Measurements from ENCODE around the gene SLC4A3.

DNA sequence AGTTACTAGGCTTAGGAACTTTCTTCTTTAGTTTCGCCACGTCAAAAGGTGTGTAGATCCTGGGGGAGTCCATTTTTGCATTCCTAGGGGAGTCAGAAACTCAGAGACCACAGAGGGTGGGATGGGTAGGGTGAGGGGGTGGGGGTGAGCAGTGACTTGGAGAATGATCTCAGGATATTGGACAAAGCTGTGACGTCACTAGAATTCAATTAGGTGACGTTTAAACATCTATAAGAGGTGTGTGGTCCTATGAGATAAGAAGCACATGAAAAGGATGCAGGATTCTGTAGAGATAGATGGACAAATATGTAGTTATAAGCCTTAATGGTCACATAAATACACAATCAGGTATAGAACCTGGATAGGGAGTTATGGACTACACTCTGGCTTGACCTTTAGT lies 21.5 kb downstream of the SLC4A3 start:
- TF ChIP-seq NR1H2 (CRISPR knock-in tag; IDR thresholded peaks at IDR 0.05): no peak
- TF ChIP-seq, protein P1, sequence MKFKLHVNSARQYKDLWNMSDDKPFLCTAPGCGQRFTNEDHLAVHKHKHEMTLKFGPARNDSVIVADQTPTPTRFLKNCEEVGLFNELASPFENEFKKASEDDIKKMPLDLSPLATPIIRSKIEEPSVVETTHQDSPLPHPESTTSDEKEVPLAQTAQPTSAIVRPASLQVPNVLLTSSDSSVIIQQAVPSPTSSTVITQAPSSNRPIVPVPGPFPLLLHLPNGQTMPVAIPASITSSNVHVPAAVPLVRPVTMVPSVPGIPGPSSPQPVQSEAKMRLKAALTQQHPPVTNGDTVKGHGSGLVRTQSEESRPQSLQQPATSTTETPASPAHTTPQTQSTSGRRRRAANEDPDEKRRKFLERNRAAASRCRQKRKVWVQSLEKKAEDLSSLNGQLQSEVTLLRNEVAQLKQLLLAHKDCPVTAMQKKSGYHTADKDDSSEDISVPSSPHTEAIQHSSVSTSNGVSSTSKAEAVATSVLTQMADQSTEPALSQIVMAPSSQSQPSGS (CRISPR knock-in tag; IDR thresholded peaks at IDR 0.05; ENCODE audit: borderline replicate concordance, low read depth): no peak
- TF ChIP-seq NR3C1 (CRISPR knock-in tag; conservative IDR thresholded peaks at IDR 0.05; ENCODE audit: low read depth): no peak
- no peak for TF ChIP-seq NR2C2 (CRISPR knock-in tag; IDR thresholded peaks at IDR 0.05)
- TF ChIP-seq, protein P2, sequence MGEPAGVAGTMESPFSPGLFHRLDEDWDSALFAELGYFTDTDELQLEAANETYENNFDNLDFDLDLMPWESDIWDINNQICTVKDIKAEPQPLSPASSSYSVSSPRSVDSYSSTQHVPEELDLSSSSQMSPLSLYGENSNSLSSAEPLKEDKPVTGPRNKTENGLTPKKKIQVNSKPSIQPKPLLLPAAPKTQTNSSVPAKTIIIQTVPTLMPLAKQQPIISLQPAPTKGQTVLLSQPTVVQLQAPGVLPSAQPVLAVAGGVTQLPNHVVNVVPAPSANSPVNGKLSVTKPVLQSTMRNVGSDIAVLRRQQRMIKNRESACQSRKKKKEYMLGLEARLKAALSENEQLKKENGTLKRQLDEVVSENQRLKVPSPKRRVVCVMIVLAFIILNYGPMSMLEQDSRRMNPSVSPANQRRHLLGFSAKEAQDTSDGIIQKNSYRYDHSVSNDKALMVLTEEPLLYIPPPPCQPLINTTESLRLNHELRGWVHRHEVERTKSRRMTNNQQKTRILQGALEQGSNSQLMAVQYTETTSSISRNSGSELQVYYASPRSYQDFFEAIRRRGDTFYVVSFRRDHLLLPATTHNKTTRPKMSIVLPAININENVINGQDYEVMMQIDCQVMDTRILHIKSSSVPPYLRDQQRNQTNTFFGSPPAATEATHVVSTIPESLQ (CRISPR knock-in tag; IDR thresholded peaks at IDR 0.05): no peak
- TF ChIP-seq, protein P3, sequence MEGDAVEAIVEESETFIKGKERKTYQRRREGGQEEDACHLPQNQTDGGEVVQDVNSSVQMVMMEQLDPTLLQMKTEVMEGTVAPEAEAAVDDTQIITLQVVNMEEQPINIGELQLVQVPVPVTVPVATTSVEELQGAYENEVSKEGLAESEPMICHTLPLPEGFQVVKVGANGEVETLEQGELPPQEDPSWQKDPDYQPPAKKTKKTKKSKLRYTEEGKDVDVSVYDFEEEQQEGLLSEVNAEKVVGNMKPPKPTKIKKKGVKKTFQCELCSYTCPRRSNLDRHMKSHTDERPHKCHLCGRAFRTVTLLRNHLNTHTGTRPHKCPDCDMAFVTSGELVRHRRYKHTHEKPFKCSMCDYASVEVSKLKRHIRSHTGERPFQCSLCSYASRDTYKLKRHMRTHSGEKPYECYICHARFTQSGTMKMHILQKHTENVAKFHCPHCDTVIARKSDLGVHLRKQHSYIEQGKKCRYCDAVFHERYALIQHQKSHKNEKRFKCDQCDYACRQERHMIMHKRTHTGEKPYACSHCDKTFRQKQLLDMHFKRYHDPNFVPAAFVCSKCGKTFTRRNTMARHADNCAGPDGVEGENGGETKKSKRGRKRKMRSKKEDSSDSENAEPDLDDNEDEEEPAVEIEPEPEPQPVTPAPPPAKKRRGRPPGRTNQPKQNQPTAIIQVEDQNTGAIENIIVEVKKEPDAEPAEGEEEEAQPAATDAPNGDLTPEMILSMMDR (IDR thresholded peaks at IDR 0.05): no peak
- no peak for TF ChIP-seq SMAD3 (CRISPR knock-in tag; IDR thresholded peaks at IDR 0.05; ENCODE audit: borderline replicate concordance)
- TF ChIP-seq, protein P4, sequence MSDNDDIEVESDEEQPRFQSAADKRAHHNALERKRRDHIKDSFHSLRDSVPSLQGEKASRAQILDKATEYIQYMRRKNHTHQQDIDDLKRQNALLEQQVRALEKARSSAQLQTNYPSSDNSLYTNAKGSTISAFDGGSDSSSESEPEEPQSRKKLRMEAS (CRISPR knock-in tag; IDR thresholded peaks at IDR 0.05): no peak
- TF ChIP-seq, protein P5, sequence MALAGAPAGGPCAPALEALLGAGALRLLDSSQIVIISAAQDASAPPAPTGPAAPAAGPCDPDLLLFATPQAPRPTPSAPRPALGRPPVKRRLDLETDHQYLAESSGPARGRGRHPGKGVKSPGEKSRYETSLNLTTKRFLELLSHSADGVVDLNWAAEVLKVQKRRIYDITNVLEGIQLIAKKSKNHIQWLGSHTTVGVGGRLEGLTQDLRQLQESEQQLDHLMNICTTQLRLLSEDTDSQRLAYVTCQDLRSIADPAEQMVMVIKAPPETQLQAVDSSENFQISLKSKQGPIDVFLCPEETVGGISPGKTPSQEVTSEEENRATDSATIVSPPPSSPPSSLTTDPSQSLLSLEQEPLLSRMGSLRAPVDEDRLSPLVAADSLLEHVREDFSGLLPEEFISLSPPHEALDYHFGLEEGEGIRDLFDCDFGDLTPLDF (CRISPR knock-in tag; IDR thresholded peaks at IDR 0.05): no peak
- TF ChIP-seq RELA (CRISPR knock-in tag; IDR thresholded peaks at IDR 0.05; ENCODE audit: borderline replicate concordance): no peak
- TF ChIP-seq, protein P6, sequence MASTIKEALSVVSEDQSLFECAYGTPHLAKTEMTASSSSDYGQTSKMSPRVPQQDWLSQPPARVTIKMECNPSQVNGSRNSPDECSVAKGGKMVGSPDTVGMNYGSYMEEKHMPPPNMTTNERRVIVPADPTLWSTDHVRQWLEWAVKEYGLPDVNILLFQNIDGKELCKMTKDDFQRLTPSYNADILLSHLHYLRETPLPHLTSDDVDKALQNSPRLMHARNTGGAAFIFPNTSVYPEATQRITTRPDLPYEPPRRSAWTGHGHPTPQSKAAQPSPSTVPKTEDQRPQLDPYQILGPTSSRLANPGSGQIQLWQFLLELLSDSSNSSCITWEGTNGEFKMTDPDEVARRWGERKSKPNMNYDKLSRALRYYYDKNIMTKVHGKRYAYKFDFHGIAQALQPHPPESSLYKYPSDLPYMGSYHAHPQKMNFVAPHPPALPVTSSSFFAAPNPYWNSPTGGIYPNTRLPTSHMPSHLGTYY (CRISPR knock-in tag; IDR thresholded peaks at IDR 0.05): no peak
